Activated T-helper 2 cell treated with anti-CD3 and anti-CD28 coated beads, Interferon-gamma antibody, Interleukin-2, Interleukin-4, amounts not matched to agents 10 μg/mL and 5 μg/mL and 100 μg/mL, durations not matched to agents 14 hours and 24 hours and 36 hours (primary cell): ENCODE measurements around the gene COPG1. TPM values are rescaled to one million over a fixed set of nuclear protein-coding genes. Genes with fewer than 3 reads are reported as not detected.

Source experiments
- DNase-seq: peaks from one replicate; pipeline ENCODE4 v3.0.0; 2021; ENCODE audit warnings: low spot score
- H3K27ac Mint-ChIP-seq: one replicate; pipeline ENCODE4 v1.8.0; 2021; ENCODE audit warnings: mixed read lengths
- H3K27me3 Mint-ChIP-seq: one replicate; pipeline ENCODE4 v1.8.0; 2021; ENCODE audit warnings: low read depth, mixed read lengths
- H3K36me3 Mint-ChIP-seq: one replicate; pipeline ENCODE4 v1.8.0; 2021; ENCODE audit warnings: low read depth, mixed read lengths
- H3K4me1 Mint-ChIP-seq: one replicate; pipeline ENCODE4 v1.8.0; 2021; ENCODE audit warnings: low read depth, mixed read lengths
- H3K4me3 Mint-ChIP-seq: one replicate; pipeline ENCODE4 v1.8.0; 2021; ENCODE audit warnings: low read depth, mild to moderate bottlenecking, moderate library complexity, mixed read lengths
- H3K9me3 Mint-ChIP-seq: one replicate; pipeline ENCODE4 v1.8.0; 2021; ENCODE audit warnings: mixed read lengths
- intact Hi-C: fragments of 100-400 bp; cut with micrococcal nuclease; formaldehyde crosslinking; loops from one replicate; pipeline ENCODE4 v1.15.1; 2023
- total RNA-seq: library from RNA; stranded (reverse); gene quantifications from 2 replicates; pipeline ENCODE4 v1.2.3, GENCODE V29; 2022

The COPG1 gene
- total RNA-seq, 1 donor from 2014 or later: 182 TPM

DNA sequence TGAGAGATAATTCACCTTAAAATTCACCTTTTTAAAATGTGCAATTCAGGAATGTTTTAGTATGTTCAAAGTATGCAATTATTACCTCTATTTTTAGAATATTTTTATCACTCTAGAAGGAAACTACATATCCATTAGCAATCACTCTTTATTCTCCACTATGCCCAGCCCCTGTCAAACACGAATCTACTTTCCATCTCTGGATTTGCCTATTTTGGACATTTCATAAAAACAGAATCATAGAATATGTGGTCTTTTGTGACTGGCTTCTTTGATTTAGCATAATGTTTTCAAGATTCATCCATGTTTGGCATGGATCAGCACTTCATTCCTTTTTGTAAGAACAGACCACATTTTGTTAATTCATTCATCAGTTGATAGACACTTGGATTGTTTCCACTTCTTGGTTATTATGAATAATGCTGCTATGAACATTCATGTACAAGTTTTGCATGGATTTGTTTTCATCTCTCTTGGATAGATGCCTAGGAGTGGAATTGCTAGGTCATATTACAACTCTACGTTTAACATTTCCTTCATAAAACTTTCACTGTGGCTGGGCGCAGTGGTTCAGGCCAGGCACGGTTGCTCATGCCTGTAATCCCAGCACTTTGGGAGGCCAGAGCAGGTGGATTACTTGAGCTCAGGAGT lies 42.0 kb downstream of the COPG1 start:
- DNase-seq: no peak
- H3K27me3 Mint-ChIP-seq: no peaks in the 10 kb centered on the region
- H3K9me3 Mint-ChIP-seq: no peaks in the 10 kb centered on the region
- H3K4me1 Mint-ChIP-seq: no peaks in the 10 kb centered on the region
- H3K4me3 Mint-ChIP-seq: no peak overlapping the region
- H3K36me3 Mint-ChIP-seq: peaks cover 60% of the 10 kb centered on the region
- no peak overlapping the region for H3K27ac Mint-ChIP-seq
- intact Hi-C loops: no loop called here

DNA sequence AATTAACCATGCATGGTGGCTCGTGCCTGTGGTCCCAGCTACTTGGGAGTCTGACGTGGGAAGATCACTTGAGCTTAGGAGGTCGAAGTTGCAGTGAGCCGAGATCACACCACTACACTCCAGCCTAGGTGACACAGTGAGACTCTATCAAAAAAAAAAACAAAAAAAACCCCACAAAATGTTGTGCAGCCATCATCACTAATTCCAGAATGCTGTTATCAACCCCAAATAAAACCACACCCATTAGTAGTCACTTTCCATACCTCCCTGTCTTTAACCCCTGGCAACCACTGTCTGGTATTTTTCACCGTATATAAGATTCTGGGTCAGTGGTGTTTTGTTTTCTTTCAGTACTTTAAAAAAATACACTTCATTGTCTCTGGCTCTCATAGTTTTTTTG lies 45.9 kb downstream of the COPG1 start:
- intact Hi-C loops: no loop called here
- no peak overlapping the region for H3K27ac Mint-ChIP-seq
- H3K9me3 Mint-ChIP-seq: no peaks in the 10 kb centered on the region
- H3K27me3 Mint-ChIP-seq: no peaks in the 10 kb centered on the region
- H3K4me1 Mint-ChIP-seq: no peaks in the 10 kb centered on the region
- H3K4me3 Mint-ChIP-seq: no peak overlapping the region
- H3K36me3 Mint-ChIP-seq: peaks cover 59% of the 10 kb centered on the region
- no peak for DNase-seq

DNA sequence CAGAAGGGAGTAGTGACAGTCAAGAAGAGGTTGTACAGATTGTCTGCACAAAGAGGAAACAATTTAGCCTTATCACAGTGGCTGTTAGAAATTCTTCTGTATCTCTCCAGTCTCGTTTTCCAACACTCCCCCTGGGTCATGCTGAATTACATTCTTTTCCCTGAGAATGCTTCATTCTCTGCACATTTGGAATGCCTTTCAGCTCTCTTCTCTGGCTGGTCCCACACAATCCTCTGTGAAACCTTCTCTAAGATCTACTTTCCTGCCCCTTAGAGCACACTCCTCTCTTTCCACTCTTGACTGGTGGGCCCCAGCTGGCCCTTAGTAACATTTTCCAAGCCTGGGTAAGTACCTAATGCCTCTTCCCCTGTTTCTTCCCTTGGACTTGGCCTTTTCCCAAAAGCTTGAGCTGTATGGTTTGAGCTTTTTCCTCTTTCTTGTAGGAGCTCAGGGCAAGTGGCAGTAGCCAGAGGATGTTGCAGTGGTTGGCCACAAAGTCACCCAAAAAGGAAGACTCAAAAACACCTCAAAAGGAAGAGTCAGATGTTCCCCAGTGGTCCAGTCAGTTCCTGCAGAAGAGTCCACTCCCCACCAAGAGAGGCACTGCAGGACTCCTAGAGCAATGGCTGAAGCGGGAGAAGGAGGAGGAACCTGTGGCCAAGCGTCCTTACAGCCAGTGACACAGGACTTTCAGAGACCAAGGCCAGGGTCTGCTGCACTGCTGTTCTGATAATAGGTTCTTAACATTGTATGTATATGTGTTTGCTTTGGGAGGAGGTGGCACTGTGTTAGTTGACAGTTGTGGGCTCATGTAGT lies 54.9 kb downstream of the COPG1 start:
- no peaks in the 10 kb centered on the region for H3K9me3 Mint-ChIP-seq
- H3K4me1 Mint-ChIP-seq: peaks cover 32% of the 10 kb centered on the region
- H3K27ac Mint-ChIP-seq: peak overlapping the region; percentile 5
- intact Hi-C loops: no loop called here
- H3K27me3 Mint-ChIP-seq: no peaks in the 10 kb centered on the region
- DNase-seq: no peak
- H3K36me3 Mint-ChIP-seq: peaks cover 54% of the 10 kb centered on the region
- H3K4me3 Mint-ChIP-seq: no peak overlapping the region

DNA sequence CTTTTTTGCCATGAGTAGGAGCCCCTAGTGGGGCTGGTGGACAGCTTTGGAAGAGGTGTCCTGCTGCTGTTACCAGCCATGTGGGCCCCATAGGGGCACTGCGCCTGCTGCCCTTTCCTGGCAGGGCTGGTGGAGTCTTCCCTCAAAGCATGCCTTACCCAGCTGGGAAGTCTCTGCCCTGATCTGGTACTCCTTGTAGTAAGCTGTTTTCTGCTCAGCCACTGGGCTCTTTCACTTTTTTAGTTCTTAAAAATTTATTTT lies 55.5 kb downstream of the COPG1 start:
- peaks cover 51% of the 10 kb centered on the region for H3K36me3 Mint-ChIP-seq
- no peaks in the 10 kb centered on the region for H3K27me3 Mint-ChIP-seq
- DNase-seq: no peak
- peaks cover 32% of the 10 kb centered on the region for H3K4me1 Mint-ChIP-seq
- H3K9me3 Mint-ChIP-seq: no peaks in the 10 kb centered on the region
- no peak overlapping the region for H3K27ac Mint-ChIP-seq
- intact Hi-C loops: no loop called here
- no peak overlapping the region for H3K4me3 Mint-ChIP-seq

DNA sequence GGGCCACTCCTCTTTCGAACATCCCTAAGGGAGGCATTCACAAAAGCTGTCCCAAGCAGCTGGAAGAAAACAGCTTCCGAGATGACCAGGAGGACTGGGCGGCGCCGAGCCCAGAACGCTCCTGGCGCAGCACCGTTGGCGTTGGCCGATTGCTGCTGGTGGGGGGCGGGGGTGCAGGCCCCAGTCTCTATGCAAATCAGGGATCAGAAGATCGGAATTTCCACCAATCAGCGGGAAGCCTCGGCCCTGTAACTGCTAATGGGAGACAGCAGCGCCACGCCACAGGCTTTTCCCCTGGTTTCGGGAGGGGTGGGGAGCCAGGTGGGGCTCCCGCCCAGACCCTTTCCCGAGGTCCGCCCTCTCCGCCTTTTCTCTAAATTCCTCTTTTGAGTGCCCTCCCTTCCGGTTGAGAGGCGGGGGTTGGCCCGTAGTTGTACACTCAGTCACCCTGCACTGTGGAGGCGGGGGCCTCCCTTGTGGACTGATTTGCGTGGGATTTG lies 56.2 kb downstream of the COPG1 start:
- H3K27me3 Mint-ChIP-seq: no peaks in the 10 kb centered on the region
- intact Hi-C loops: no loop called here
- H3K36me3 Mint-ChIP-seq: peaks cover 50% of the 10 kb centered on the region
- peak overlapping the region; percentile 26 for H3K4me3 Mint-ChIP-seq
- DNase-seq: no peak
- H3K4me1 Mint-ChIP-seq: peaks cover 32% of the 10 kb centered on the region
- no peaks in the 10 kb centered on the region for H3K9me3 Mint-ChIP-seq
- peak overlapping the region; percentile 67 for H3K27ac Mint-ChIP-seq

DNA sequence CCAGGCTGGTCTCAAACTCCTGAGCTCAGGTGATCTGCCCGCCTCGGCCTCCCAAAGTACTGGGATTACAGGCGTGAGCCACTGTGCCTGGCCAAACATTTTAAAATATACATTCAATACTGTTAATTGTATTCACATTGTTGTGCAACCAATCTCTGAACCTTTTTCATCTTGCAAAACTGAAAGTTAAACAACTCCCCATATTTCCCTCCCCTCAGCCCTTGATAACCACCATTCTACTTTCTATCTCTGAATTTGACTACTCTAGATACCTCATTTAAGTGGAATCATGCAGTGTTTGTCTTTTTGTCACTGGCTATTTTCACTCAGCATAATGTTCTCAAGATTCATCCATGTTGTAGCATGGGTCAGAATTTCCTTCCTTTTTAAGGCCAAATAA lies 59.2 kb downstream of the COPG1 start:
- Mint-ChIP-seq H3K36me3 (peaks cover 35% of the 10 kb centered on the region), H3K27me3 (no peaks in the 10 kb centered on the region), H3K27ac (no peak overlapping the region), H3K9me3 (no peaks in the 10 kb centered on the region), H3K4me3 (no peak overlapping the region), H3K4me1 (peaks cover 40% of the 10 kb centered on the region)
- DNase-seq: no peak
- intact Hi-C loops: loop anchor here (2.0 kb wide), 1 partner anchor 26 kb away; no protein-coding TSS in a partner anchor

DNA sequence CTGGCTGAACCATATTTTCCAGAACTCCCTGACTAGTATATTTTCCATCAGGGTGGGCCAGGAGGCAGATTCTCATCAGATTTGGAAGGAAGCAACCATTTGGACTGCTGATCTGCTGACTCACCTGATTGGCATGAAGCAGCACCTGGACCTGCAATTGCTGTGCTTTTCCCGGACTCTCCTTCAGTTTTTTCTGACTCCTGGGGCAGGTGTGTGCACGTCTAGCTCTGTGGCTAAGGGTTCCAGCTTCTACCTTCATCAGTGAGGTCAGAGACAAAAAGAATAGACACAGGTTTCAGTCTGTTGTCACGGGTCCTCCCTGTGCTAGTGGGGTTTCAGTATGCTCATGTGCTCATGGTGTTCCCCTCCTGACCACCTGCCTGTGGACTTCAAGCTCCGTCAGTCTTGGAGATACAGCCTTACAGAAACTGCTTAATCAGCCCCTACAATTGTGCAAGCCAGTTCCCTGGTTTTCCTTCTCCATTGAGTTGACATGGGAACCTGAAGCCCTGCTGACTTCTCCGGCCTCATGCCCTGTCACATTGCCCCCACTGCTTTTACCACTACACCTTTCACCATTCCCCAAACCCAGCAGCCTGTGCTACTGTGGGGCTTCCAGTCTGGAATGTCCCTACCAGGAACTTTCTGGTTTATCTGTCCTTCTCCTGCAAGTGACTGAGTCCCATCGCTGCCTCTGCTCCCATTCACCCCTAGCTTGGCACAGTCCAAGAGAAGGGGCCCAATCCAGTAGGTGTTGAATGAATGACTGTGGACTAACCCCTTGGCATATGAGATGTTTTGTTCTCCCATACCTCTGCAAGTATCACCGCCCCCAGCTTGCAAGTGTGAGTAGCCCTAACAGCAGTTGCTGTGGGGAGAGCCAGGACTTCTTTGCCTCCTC lies 61.0 kb downstream of the COPG1 start:
- peaks cover 29% of the 10 kb centered on the region for H3K36me3 Mint-ChIP-seq
- H3K4me3 Mint-ChIP-seq: no peak overlapping the region
- intact Hi-C loops: loop anchor here (5.0 kb wide), 2 partner anchors 128 to 188 kb away; partner anchors contain the start of genes CNBP and RAB43
- no peak overlapping the region for H3K27ac Mint-ChIP-seq
- no peak for DNase-seq
- H3K27me3 Mint-ChIP-seq: no peaks in the 10 kb centered on the region
- H3K4me1 Mint-ChIP-seq: peaks cover 33% of the 10 kb centered on the region
- H3K9me3 Mint-ChIP-seq: no peaks in the 10 kb centered on the region

DNA sequence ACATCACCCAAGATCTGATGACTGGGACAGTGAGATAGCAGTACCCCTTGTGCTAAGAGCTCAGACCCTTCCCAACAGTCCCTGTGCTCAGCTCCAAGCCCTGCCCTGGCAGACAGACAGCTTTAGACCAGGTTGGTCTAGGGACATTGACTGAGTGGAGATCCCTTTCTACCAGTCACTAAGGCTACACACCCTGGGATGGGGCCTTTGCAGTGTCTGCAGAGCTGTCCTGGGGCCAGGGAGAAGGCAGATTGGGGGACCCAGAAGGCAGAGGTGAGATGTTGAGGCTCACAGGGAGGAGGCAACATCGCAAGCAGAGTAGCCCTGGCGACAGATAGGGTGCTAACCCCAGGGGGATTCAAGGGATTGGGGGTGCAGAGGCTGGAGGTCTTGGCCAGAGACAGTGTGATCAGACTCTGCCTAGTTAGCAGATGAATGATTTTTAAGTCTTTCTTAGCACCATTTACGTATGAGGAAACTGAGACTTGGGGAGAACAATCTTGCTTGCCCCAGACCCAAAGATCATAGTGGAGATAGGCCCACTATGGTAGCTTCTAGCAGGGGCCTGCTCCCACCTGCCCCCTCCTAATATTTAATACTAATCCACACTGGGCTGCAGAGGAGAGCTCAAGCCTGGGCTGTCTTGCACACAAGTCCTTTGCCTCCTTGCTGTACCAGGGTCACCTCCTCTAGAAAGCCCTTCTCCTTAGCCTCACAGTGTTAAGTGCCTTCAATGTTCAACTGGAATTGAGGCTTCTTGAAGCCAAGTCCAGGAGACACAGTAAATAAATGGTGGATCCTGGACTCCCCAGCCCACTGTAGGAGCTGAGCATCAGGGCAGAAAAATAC lies 61.9 kb downstream of the COPG1 start:
- H3K4me1 Mint-ChIP-seq: peaks cover 25% of the 10 kb centered on the region
- H3K27ac Mint-ChIP-seq: no peak overlapping the region
- no peaks in the 10 kb centered on the region for H3K27me3 Mint-ChIP-seq
- no peak overlapping the region for H3K4me3 Mint-ChIP-seq
- no peaks in the 10 kb centered on the region for H3K9me3 Mint-ChIP-seq
- peaks cover 22% of the 10 kb centered on the region for H3K36me3 Mint-ChIP-seq
- intact Hi-C loops: loop anchor here (5.0 kb wide), 2 partner anchors 129 to 189 kb away; partner anchors contain the start of genes CNBP and RAB43
- DNase-seq: no peak

DNA sequence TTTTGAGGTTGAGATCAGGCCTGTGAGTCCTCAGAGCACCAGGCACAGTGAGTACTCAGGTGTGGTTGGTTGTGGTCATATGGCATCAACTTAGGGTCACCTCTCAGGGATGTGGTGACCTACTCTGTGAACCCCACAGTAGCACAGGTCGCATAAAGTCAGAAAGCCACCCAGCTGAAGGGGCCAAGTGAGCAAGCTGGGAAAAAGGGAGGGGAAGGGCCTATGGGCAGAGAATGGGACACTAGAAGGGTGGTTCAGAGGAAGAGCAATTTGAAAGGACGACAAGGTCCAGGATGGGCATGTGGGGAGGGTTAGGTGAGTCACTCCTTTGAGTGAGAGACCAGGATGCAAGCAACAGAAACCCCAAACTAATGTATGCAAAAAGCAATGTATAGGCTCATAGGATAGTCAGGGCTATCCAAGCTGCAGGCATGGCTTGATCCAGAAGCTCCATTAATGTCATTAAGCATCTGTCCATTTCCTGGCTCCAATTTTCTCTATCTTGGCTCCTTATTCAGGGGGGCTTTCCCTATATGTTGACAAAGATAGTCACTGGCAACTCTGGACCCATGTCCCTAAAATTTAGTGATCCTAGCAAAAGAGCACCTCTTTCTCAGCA lies 62.7 kb downstream of the COPG1 start:
- no peak overlapping the region for H3K4me3 Mint-ChIP-seq

DNA sequence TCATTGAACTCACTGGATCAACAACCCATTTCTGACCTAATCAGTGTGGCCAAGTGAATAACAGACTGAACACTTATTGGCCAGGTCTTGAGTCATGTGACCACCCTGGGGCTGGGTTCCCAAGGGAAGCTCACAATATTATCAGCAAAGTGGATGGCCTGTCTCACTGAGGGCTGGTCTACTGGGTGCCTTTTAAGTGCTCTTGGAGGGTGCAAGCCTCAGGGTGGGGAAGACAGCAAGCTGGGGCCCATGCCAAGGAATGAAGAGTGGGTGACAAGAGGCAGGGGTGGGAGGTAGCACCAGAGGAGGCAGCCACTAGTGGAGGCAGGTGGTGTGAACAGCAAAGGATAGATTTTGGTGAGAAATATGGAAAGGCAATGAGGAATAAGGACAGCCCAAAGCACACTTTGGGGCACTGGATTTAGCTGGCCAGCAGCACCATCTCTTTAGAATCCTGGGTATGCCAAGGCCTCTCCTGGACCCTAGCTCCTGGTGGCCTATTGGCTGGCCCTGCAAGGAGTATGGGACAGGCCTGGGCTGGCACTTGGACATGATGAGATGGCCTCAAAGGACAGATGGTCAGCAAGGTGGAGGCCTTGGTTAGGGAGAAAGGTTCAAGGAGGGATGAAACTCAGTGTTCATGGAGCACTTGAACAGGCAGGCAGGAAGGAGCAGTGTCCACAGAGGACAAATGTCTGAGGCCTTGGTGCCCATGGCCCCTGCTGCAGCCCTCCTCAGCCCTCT lies 63.4 kb downstream of the COPG1 start:
- H3K27ac Mint-ChIP-seq: peak overlapping the region; percentile 62
- H3K4me1 Mint-ChIP-seq: peaks cover 22% of the 10 kb centered on the region
- peak overlapping the region; percentile 58 for H3K4me3 Mint-ChIP-seq
- intact Hi-C loops: loop anchor here (5.0 kb wide), 2 partner anchors 131 to 191 kb away; partner anchors contain the start of genes CNBP and RAB43
- H3K27me3 Mint-ChIP-seq: no peaks in the 10 kb centered on the region
- DNase-seq: no peak
- peaks cover 14% of the 10 kb centered on the region for H3K36me3 Mint-ChIP-seq
- no peaks in the 10 kb centered on the region for H3K9me3 Mint-ChIP-seq

More for the DNA sequence above, 62.7 kb downstream of the COPG1 start:
- Mint-ChIP-seq H3K36me3 (peaks cover 15% of the 10 kb centered on the region), H3K27ac (no peak overlapping the region), H3K9me3 (no peaks in the 10 kb centered on the region), H3K27me3 (no peaks in the 10 kb centered on the region), H3K4me1 (peaks cover 22% of the 10 kb centered on the region)
- no peak for DNase-seq
- intact Hi-C loops: loop anchor here (5.0 kb wide), 2 partner anchors 130 to 190 kb away; partner anchors contain the start of genes CNBP and RAB43

DNA sequence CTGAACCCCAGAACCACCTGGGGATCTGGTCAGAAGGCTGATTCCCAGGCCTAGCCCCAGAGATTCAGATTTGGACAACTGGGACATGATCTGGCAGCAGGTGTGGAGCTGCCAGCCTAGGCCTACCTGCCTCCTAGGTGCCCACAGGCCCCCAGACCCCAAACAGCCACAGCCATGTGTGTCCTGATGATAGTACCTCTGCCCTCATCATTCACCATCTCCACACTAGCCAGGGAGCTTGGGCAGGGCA lies 63.9 kb downstream of the COPG1 start:
- intact Hi-C loops: loop anchor here (5.0 kb wide), 2 partner anchors 131 to 191 kb away; partner anchors contain the start of genes CNBP and RAB43
- H3K27me3 Mint-ChIP-seq: no peaks in the 10 kb centered on the region
- peaks cover 22% of the 10 kb centered on the region for H3K4me1 Mint-ChIP-seq
- H3K4me3 Mint-ChIP-seq: peak overlapping the region; percentile 85
- peak overlapping the region; percentile 62 for H3K27ac Mint-ChIP-seq
- no peaks in the 10 kb centered on the region for H3K9me3 Mint-ChIP-seq
- H3K36me3 Mint-ChIP-seq: peaks cover 14% of the 10 kb centered on the region
- DNase-seq: no peak
